NCI-H2081 treated with DMSO at 0.1 percent for 48 hours (cell line): ENCODE data around the gene GABRB3.

Experiments
- DNase-seq: peaks from one replicate; lab custom pipeline; 2025; lab: John Stamatoyannopoulos, UW

The GABRB3 gene

GRCh38 chr15:26555898-26556297 lies 217.0 kb downstream of the GABRB3 start:
- no peak for DNase-seq

- DNase-seq = no peak
These were observed 221.4 kb downstream of the GABRB3 start for GRCh38 chr15:26551473-26551872.

- no peak for DNase-seq
These were observed 222.0 kb downstream of the GABRB3 start for GRCh38 chr15:26550880-26551279.

- no peak for DNase-seq
These were observed 235.2 kb downstream of the GABRB3 start for GRCh38 chr15:26537663-26538062.

- DNase-seq = no peak
These were observed 241.4 kb downstream of the GABRB3 start for GRCh38 chr15:26531489-26531888.

- no peak for DNase-seq
These were observed 247.8 kb downstream of the GABRB3 start for GRCh38 chr15:26525096-26525495.

- DNase-seq = no peak
These were observed 251.1 kb downstream of the GABRB3 start for GRCh38 chr15:26521691-26522198.

GRCh38 chr15:26521130-26521529 lies 251.7 kb downstream of the GABRB3 start:
- DNase-seq = no peak

- no peak for DNase-seq
These were observed 254.0 kb downstream of the GABRB3 start for GRCh38 chr15:26518885-26519284.

- no peak for DNase-seq
These were observed 256.5 kb downstream of the GABRB3 start for GRCh38 chr15:26516102-26516980.

- no peak for DNase-seq
These were observed 268.9 kb downstream of the GABRB3 start for GRCh38 chr15:26504009-26504408.
